GM12801 (cell line): ENCODE results near the gene TNPO3.

ENCODE experiments used
- TF ChIP-seq, protein P1 (sequence below): IDR thresholded peaks from one replicate; pipeline ENCODE4 v1.5.1; 2011; ENCODE audit warnings: control low read depth; ENCODE audit not compliant: insufficient read length; ENCODE audit errors: extremely low read depth

TNPO3 gene

DNA sequence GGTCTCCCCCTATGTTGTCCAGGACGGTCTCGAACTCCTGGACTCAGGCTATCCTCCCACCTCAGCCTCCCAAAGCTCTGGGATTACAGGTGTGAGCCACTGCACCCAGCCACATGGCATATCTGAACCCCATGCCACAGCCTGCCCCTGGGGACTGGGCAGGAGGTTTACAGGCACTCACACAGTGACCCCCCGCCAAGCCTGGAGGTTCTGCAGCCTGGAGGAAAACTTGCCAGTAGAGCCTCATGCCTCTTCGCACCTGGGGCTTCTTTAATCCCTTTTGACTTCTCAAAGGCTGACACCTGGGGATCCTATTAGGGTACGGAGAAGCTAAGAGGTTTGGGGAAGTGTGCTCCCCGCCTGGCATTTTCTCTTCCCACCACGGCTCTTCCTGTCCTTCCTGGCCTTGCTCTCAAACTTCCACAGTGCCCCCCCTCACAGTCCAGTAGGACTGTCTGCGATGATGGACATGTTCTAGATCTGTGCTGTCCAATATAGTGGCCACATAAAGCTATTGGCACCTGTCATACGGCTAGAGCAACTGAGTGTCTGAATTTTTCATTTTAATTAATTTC lies 133.0 kb downstream of the TNPO3 start:
- TF ChIP-seq, protein P1, sequence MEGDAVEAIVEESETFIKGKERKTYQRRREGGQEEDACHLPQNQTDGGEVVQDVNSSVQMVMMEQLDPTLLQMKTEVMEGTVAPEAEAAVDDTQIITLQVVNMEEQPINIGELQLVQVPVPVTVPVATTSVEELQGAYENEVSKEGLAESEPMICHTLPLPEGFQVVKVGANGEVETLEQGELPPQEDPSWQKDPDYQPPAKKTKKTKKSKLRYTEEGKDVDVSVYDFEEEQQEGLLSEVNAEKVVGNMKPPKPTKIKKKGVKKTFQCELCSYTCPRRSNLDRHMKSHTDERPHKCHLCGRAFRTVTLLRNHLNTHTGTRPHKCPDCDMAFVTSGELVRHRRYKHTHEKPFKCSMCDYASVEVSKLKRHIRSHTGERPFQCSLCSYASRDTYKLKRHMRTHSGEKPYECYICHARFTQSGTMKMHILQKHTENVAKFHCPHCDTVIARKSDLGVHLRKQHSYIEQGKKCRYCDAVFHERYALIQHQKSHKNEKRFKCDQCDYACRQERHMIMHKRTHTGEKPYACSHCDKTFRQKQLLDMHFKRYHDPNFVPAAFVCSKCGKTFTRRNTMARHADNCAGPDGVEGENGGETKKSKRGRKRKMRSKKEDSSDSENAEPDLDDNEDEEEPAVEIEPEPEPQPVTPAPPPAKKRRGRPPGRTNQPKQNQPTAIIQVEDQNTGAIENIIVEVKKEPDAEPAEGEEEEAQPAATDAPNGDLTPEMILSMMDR: no peak

DNA sequence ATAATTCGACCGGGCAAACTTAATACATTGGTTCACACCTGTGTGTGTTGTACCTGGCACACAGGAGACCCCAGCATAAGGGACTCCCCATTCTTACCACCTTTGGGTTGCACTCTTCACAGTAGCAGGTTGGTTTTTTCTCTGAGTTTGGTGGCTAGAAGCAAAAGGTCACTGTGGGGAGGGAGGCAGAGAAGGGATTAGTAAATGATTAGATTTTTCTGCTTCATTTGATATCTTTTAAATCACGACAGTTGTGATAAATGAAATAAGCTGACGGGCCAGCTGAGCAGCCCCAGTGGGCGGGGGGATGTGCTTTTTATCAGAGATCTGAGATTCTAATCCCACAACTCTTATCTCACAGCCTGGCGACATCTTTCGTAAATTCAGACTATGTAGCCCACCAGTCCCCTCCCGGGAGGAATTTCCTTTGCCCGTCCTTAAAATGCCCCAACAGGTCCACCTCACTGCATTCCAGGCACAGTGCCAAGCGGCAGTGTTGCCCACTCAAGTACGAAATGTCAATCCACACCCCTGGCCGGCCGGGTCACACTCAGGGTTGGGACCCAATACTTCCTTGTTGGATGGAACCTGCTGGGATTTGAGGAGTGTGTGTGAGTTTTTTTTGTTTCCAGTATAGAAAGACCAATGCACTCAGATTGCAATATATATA lies 133.9 kb downstream of the TNPO3 start:
- TF ChIP-seq, protein P1: no peak

- TF ChIP-seq, protein P1: no peak
Measured at GRCh38 chr7:128919881-128920799, 134.8 kb downstream of the TNPO3 start.

- TF ChIP-seq, protein P1: no peak
Measured at GRCh38 chr7:128919241-128919640, 135.7 kb downstream of the TNPO3 start.

GRCh38 chr7:128918016-128918665 lies 136.8 kb downstream of the TNPO3 start:
- TF ChIP-seq, protein P1: no peak

GRCh38 chr7:128917122-128917521 lies 137.8 kb downstream of the TNPO3 start:
- TF ChIP-seq, protein P1: no peak

DNA sequence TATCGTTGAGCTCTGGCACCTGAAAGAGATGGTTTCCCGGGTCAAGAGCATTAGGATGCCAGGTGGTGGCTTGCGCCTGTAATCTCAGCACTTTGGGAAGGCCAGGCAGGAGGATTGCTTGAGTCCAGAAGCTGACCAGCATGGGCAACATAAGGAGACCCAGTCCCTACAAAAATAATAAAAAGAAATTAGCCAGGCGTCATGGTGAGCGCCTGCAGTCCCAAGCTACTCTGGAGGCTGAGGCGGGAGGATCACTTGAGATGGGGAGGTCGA lies 138.3 kb downstream of the TNPO3 start:
- TF ChIP-seq, protein P1: no peak
